IPS-15b (cell line): ENCODE measurements around the gene KCNJ14.

Source experiments
- H3K27me3 ChIP-seq: one replicate; pipeline ENCODE4 v1.6.1; 2013; ENCODE audit warnings: low read length; ENCODE audit not compliant: control insufficient read depth, insufficient read depth
- H3K36me3 ChIP-seq: one replicate; pipeline ENCODE4 v1.6.1; 2013; ENCODE audit warnings: low read length; ENCODE audit not compliant: control insufficient read depth, insufficient read depth
- H3K4me1 ChIP-seq: one replicate; pipeline ENCODE4 v1.6.1; 2013; ENCODE audit warnings: mild to moderate bottlenecking, low read length; ENCODE audit not compliant: control insufficient read depth, insufficient read depth
- H3K4me3 ChIP-seq: one replicate; pipeline ENCODE4 v1.5.1; 2013; ENCODE audit warnings: low read depth, low read length
- H3K9ac ChIP-seq: one replicate; pipeline ENCODE4 v1.6.1; 2013; ENCODE audit warnings: low read depth, mild to moderate bottlenecking, low read length
- H3K9me3 ChIP-seq: one replicate; pipeline ENCODE4 v1.6.1; 2013; ENCODE audit warnings: mild to moderate bottlenecking, low read length; ENCODE audit not compliant: control insufficient read depth, insufficient read depth

The KCNJ14 gene

DNA sequence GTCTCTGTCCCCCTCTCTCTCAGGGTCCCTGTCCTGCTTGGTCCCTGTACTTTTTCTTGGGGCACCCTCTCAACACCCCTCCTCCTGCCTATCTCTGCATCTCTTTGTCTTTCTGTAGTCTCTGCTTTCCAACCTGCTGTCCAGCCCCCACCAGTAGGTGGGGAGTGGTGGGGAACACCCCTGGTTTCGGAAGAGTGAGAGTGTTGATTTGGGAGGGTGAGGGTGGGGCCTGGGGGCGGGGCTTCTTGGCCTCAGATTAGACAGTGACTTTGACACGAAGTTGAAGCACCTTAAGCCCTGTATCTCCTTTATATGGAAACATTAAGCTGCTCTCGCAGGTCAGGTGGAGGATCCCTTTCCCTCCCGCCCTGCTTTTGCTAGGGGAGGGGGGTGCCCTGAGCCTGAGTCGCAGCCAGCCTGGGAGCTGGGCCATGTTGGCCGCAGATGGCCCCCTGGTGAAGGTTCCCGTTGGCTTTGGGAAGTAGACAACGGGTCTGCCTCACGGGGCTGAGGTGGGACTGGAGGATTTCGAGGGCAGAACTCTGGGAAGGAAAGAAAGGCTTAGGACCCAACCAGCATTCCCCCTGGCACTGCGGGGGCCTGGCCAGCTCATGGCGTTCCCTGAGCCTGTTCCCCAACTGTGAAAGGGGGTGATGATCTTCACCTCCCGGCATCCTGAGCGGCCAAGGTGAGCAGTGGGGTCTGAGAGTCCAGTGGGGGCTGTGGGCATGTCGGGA, at the start of gene KCNJ14:
Gene KCNJ14, plus strand, starts transcription at position 404 of the 737 bp plus-strand sequence. CDS start 6,151 bp downstream, outside the sequence.
- H3K36me3 ChIP-seq = peaks cover 46% of the 10 kb centered on the region
- no peaks in the 10 kb centered on the region for H3K27me3 ChIP-seq
- no peak within 1 kb of the TSS for H3K4me3 ChIP-seq
- no peaks in the 10 kb centered on the region for H3K4me1 ChIP-seq
- no peak within 1 kb of the TSS for H3K9ac ChIP-seq
- no peaks in the 10 kb centered on the region for H3K9me3 ChIP-seq

DNA sequence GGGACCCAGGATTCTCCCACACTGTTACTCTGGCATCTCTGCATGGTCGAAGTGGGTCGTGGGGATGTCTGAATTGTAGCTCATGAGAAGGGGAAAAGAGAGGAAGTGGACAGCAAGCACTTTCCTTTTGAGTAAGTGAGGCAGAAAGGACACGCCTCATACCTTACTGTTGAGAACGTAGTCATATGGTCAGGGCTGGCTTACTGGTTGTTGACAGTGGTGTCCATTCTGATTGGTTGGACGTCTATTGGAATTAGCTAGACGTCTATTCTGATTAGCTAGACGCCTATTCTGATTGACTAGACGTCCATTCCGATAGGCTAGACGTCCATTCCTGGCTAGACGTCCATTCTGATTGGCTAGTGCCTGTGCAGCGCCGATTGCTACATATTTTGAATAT, 49.5 kb upstream of the KCNJ14 start:
- no peak overlapping the region for H3K9ac ChIP-seq
- no peak overlapping the region for H3K4me3 ChIP-seq
- H3K9me3 ChIP-seq = no peaks in the 10 kb centered on the region
- no peaks in the 10 kb centered on the region for H3K36me3 ChIP-seq
- no peaks in the 10 kb centered on the region for H3K27me3 ChIP-seq
- peaks cover 8% of the 10 kb centered on the region for H3K4me1 ChIP-seq

DNA sequence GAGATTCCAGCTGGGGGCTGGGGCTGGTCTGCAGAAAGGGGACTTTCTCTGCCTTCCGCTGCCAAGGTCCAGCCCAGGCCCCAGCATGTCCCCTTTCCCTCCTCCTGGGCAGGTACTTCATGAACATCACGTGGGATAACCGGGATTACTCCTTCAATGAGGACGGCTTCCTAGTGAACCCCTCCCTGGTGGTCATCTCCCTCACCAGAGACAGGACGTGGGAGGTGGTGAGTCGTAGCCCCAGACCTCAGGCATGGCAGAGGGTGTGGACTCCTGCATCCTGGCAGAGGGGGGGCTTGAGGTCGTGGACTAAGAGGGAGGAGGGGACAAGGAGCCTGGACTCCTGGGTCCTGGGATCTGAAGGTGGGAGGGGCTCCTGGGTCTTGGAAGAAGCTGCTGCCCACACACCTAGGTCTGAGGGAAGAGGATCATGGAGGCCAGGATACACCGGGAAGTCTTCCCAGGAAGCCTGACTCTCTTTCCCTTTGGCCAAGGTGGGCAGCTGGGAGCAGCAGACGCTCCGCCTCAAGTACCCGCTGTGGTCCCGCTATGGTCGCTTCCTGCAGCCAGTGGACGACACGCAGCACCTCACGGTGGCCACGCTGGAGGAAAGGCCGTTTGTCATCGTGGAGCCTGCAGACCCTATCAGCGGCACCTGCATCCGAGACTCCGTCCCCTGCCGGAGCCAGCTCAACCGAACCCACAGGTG, 41.3 kb upstream of the KCNJ14 start:
- Histone ChIP-seq H3K4me1 (peaks cover 5% of the 10 kb centered on the region), H3K36me3 (peaks cover 10% of the 10 kb centered on the region), H3K9ac (no peak overlapping the region), H3K4me3 (peak overlapping the region; percentile 43), H3K9me3 (no peaks in the 10 kb centered on the region), H3K27me3 (no peaks in the 10 kb centered on the region)

DNA sequence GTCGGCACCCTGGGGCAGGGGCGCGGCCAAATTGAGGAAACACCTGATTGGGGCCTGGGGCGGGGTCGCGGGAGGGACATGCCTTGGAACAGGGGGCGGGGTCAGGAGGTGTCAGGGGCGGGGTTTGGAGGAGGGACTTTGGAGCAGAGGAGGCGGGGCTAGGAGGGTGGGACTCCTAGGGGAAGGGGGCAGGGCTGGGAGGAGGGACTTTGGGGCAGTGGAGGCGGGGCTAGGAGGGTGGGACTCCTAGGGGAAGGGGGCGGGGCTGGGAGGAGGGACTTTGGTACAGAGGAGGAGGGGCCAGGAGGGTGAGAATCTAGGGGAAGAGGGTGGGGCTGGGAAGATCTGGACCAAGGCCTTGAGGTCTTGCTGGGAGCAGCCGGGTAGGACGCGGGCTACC, 40.0 kb upstream of the KCNJ14 start:
- Histone ChIP-seq H3K36me3 (peaks cover 10% of the 10 kb centered on the region), H3K27me3 (no peaks in the 10 kb centered on the region), H3K4me1 (peaks cover 5% of the 10 kb centered on the region), H3K9ac (no peak overlapping the region), H3K9me3 (no peaks in the 10 kb centered on the region), H3K4me3 (no peak overlapping the region)

DNA sequence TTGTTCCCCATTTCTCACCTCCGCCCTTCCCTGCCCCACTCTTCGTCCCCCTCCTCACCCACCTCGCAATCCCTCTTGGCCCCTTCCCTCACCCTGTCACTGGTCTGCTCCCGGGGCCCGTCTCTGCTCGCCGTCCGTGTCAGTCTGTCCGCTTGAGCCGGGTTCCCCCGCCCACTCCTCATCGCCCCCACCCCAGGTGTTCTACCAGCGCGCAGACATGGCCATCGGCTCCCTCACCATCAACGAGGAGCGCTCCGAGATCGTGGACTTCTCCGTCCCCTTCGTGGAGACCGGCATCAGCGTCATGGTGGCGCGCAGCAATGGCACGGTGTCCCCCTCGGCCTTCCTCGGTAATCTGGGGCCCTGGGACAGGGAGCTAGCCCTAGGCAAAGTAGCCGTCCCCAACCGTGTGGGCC, 39.6 kb upstream of the KCNJ14 start:
- Histone ChIP-seq H3K36me3 (peaks cover 10% of the 10 kb centered on the region), H3K4me1 (peaks cover 5% of the 10 kb centered on the region), H3K9me3 (no peaks in the 10 kb centered on the region), H3K4me3 (no peak overlapping the region), H3K9ac (no peak overlapping the region), H3K27me3 (no peaks in the 10 kb centered on the region)

DNA sequence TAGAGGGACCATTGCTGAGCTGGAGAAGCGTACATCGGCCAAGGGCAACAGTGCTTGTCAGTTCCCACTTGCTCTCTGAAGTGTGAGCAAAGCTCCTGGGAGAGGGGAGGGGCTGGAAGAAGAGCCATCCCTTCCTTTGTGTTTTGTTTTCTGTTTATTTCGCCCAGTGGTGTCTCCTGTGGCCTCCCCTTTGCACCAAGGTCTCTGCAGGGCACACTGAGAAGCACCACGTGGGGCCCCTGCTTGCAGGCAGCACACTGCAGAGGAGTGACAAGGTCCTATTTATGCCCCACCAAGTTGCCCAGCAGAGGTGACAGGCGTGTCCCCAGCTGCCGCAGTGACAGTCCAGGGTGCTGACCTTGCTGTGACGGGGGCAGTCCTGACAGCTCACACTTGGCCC, 38.0 kb upstream of the KCNJ14 start:
- H3K27me3 ChIP-seq = no peaks in the 10 kb centered on the region
- H3K9ac ChIP-seq = no peak overlapping the region
- no peaks in the 10 kb centered on the region for H3K9me3 ChIP-seq
- no peak overlapping the region for H3K4me3 ChIP-seq
- peaks cover 5% of the 10 kb centered on the region for H3K4me1 ChIP-seq
- H3K36me3 ChIP-seq = peaks cover 15% of the 10 kb centered on the region

DNA sequence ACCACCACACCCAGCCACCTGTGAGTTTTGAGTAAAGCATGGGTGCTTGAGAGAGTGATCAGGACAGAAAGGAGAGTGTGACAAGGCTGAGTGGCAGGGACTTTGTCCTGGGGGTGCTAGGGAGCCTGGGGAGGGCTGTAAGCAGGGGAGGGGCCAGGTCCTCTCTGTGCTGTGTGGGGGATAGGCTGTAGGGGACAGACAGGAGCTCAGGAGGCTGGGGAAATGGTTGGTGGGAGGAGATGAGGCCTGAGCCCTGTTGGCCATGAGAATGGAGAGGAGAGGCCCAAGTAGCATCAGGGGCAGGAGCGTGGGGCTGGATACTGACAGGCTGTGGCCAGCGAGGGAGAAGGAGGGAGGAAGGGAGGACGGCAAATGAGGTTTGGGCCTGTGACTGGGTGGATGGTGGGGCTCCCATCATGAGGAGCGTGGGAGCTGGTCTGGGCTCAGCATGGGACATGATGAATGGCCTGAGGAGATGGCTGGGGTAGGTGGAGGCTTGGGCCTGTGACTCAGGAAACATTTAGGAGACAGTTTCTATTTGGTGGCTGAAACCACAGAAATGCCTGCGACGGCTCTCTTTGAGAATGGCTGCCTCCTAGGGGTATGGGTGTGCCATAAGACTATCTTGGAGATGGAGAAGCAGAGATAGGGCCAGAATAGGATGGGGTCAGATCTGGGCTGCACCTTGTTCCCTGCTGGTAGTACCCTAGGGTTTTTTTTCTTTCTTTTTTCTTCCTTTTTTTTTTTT, 36.9 kb upstream of the KCNJ14 start:
- Histone ChIP-seq H3K4me1 (peaks cover 5% of the 10 kb centered on the region), H3K9me3 (no peaks in the 10 kb centered on the region), H3K4me3 (no peak overlapping the region), H3K9ac (peak overlapping the region; percentile 54), H3K36me3 (peaks cover 15% of the 10 kb centered on the region), H3K27me3 (no peaks in the 10 kb centered on the region)

DNA sequence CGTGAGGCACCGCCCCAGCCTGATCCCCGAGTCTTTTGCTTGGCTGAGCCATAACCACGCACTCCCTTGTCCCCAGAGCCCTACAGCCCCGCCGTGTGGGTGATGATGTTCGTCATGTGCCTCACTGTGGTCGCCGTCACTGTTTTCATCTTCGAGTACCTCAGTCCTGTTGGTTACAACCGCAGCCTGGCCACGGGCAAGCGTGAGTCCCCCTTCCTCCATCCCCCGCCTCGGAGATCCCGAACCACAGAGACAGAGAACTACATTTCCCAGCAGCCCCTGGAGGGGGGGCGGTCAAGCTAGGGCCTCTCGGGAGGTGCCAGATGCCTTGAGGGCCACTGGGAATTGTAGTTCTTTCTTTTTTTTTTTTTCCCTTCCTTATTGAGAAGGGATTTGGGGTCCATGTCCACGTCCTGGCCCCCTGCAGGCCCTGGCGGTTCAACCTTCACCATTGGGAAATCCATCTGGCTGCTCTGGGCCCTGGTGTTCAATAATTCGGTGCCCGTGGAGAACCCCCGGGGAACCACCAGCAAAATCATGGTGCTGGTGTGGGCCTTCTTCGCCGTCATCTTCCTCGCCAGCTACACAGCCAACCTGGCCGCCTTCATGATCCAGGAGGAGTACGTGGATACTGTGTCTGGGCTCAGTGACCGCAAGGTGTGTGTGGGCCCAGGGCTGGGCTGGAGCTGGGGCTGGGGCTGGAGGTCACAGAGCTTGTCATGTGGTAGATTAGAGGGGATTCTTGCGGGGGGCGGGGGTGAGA, 36.0 kb upstream of the KCNJ14 start:
- Histone ChIP-seq H3K4me1 (no peaks in the 10 kb centered on the region), H3K9me3 (no peaks in the 10 kb centered on the region), H3K9ac (no peak overlapping the region), H3K27me3 (no peaks in the 10 kb centered on the region), H3K36me3 (peaks cover 15% of the 10 kb centered on the region), H3K4me3 (no peak overlapping the region)

DNA sequence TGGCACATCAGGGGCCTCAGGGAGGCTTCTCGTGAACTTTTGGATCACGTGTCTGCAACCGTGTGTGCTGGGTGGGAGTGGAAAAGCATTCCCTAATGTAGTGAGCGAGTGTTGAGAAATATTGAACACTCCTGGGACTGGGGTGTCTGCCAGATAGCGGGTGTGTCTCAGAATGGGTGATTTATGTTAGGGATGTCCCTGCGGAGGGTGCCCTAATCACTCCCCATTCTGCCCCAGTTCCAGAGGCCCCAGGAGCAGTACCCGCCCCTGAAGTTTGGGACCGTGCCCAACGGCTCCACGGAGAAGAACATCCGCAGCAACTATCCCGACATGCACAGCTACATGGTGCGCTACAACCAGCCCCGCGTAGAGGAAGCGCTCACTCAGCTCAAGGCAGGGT, 33.8 kb upstream of the KCNJ14 start:
- Histone ChIP-seq H3K27me3 (no peaks in the 10 kb centered on the region), H3K9ac (no peak overlapping the region), H3K4me1 (peaks cover 2% of the 10 kb centered on the region), H3K36me3 (peaks cover 11% of the 10 kb centered on the region), H3K4me3 (no peak overlapping the region), H3K9me3 (no peaks in the 10 kb centered on the region)

DNA sequence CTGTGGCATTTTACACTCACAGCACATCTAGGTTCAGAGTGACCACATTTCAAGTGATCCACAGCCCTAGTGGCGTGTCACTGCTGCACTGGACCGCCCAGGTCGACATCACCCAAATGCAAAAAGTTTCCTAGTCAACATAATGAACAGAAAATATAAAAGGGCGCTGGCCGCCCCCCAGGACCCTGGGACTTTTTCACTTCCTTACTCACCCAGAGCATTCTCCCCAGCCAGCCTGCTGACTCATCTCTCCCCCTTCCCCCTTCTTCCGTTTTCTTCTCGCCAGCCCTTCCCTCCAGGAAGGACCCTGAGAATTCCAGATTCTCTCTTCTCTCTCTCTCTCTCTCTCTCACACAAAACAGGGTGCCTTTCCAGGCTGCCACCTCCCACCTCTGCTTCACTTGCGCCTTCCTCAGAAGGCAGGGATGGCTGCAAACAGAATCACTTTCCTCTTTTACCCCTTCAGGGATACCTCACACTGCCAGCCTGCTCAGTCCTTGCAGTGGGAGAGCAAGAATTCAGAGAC, 30.6 kb upstream of the KCNJ14 start:
- H3K4me1 ChIP-seq = peaks cover 2% of the 10 kb centered on the region
- H3K9ac ChIP-seq = no peak overlapping the region
- no peak overlapping the region for H3K4me3 ChIP-seq
- peaks cover 5% of the 10 kb centered on the region for H3K36me3 ChIP-seq
- no peaks in the 10 kb centered on the region for H3K9me3 ChIP-seq
- no peaks in the 10 kb centered on the region for H3K27me3 ChIP-seq

DNA sequence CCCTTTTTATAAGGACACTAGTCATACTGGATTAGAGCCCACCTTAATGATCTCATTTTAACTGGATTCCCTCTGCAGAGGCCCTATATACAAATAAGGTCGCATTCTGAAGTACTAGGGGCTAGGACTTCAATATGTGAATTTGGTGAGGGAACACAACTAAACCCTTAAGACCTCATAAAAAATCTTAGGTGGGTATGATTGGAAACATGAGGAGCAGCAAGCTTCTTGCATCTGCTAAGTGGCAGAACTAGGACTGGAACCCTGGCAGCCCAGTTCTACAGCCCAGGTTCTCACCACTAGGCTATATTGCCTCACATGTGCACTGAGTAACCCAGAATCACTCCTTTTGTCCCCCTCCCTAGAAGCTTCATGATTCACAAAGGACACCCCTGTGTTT, 26.7 kb upstream of the KCNJ14 start:
- Histone ChIP-seq H3K27me3 (no peaks in the 10 kb centered on the region), H3K4me1 (peaks cover 2% of the 10 kb centered on the region), H3K36me3 (no peaks in the 10 kb centered on the region)

More for the DNA sequence above, 26.7 kb upstream of the KCNJ14 start:
- H3K4me3 ChIP-seq = no peak overlapping the region
- H3K9ac ChIP-seq = no peak overlapping the region
- no peaks in the 10 kb centered on the region for H3K9me3 ChIP-seq
